Frontal cortex (tissue), 4 donors: ENCODE data around the gene KCNJ18. TPM values are rescaled to one million over a fixed set of nuclear protein-coding genes. Genes with fewer than 3 reads are reported as not detected.
A peak's percentile ranks its signal among the peaks of the same experiment; 100 is the strongest.
"Not testable (repeated sequence)": the region's sequence is repeated elsewhere in the genome, so short reads cannot be mapped to it uniquely, and the experiment has no call there.

Source experiments
- DNase-seq, 2 donors: peaks; one replicate each; pipeline ENCODE4 v3.0.0; 2012; ENCODE audit warnings: low spot score in 2 of 2
- FAIRE-seq: peaks from 2 replicates; lab custom pipeline; 2012; peaks lifted over from hg19 to GRCh38; lab: Jason Lieb, UNC
- total RNA-seq: library from RNA; depleted of rRNA; stranded (reverse); fragments of >200 nt; gene quantifications from one replicate; pipeline ENCODE4 v1.2.3, GENCODE V29; 2014
- donor health status: control.
- donor health status: control.
- donor health status: control.

Gene KCNJ18
- total RNA-seq, 1 donor from 2014 or later = not detected

GRCh38 chr17:21713631-21714030, 21.3 kb downstream of the KCNJ18 start:
- FAIRE-seq, DNase-seq: not testable (repeated sequence)

GRCh38 chr17:21714676-21715075, 22.4 kb downstream of the KCNJ18 start:
- DNase-seq, FAIRE-seq: not testable (repeated sequence)

- not testable (repeated sequence) for DNase-seq, FAIRE-seq
These were observed 23.6 kb downstream of the KCNJ18 start for GRCh38 chr17:21715877-21716276.

- DNase-seq, FAIRE-seq: not testable (repeated sequence)
These were observed 26.6 kb downstream of the KCNJ18 start for GRCh38 chr17:21718971-21719370.

GRCh38 chr17:21719511-21720226, 27.3 kb downstream of the KCNJ18 start:
- DNase-seq, FAIRE-seq: not testable (repeated sequence)

- not testable (repeated sequence) for FAIRE-seq, DNase-seq
These were observed 28.2 kb downstream of the KCNJ18 start for GRCh38 chr17:21720566-21720965.

- FAIRE-seq, DNase-seq: not testable (repeated sequence)
These were observed 29.9 kb downstream of the KCNJ18 start for GRCh38 chr17:21722268-21722667.

- not testable (repeated sequence) for FAIRE-seq, DNase-seq
These were observed 32.1 kb downstream of the KCNJ18 start for GRCh38 chr17:21724216-21725006.

- DNase-seq, FAIRE-seq: not testable (repeated sequence)
These were observed 38.8 kb downstream of the KCNJ18 start for GRCh38 chr17:21731076-21731475.

- DNase-seq, FAIRE-seq: not testable (repeated sequence)
These were observed 41.6 kb downstream of the KCNJ18 start for GRCh38 chr17:21733931-21734330.

GRCh38 chr17:21735814-21736213, 43.5 kb downstream of the KCNJ18 start:
- not testable (repeated sequence) for FAIRE-seq, DNase-seq

- not testable (repeated sequence) for DNase-seq, FAIRE-seq
These were observed 44.8 kb downstream of the KCNJ18 start for GRCh38 chr17:21737015-21737580.

- FAIRE-seq, DNase-seq: not testable (repeated sequence)
These were observed 45.9 kb downstream of the KCNJ18 start for GRCh38 chr17:21738241-21738640.

- FAIRE-seq, DNase-seq: not testable (repeated sequence)
These were observed 46.7 kb downstream of the KCNJ18 start for GRCh38 chr17:21738877-21739474.

- not testable (repeated sequence) for FAIRE-seq, DNase-seq
These were observed 47.2 kb downstream of the KCNJ18 start for GRCh38 chr17:21739485-21739884.

GRCh38 chr17:21740836-21741235, 48.5 kb downstream of the KCNJ18 start:
- not testable (repeated sequence) for FAIRE-seq, DNase-seq

- not testable (repeated sequence) for DNase-seq, FAIRE-seq
These were observed 49.2 kb downstream of the KCNJ18 start for GRCh38 chr17:21741520-21741919.

GRCh38 chr17:21742326-21742725, 50.0 kb downstream of the KCNJ18 start:
- DNase-seq = peak in 1 of 2 donors; percentile 33
- FAIRE-seq = no peak

GRCh38 chr17:21744151-21744550, 51.8 kb downstream of the KCNJ18 start:
- not testable (repeated sequence) for FAIRE-seq, DNase-seq

GRCh38 chr17:21744621-21745020, 52.3 kb downstream of the KCNJ18 start:
- DNase-seq, FAIRE-seq: not testable (repeated sequence)
